K562 (cell line): Measurements from ENCODE around the gene SMIM3. TPM values are rescaled to one million over a fixed set of nuclear protein-coding genes. Genes with fewer than 3 reads are reported as not detected.

Source experiments
- BCL6 ChIP-seq: fragments of 250-450 bp; sonication (Bioruptor Pico); IDR thresholded peaks from 2 replicates; pipeline ENCODE4 v1.4.0; 2020
- CEBPB ChIP-seq: fragments of 450-650 bp; IDR thresholded peaks from 2 replicates; pipeline ENCODE4 v1.6.1; 2016; ENCODE audit warnings: missing genetic modification characterization, missing compliant biosample characterization
- E2F4 ChIP-seq: sonication (generic); formaldehyde crosslinking; IDR thresholded peaks from 2 replicates; pipeline ENCODE4 v1.8.0; 2022; ENCODE audit warnings: mild to moderate bottlenecking, low read depth, missing genetic modification reagents
- GMEB1 ChIP-seq: fragments of 250-450 bp; sonication (Bioruptor Pico); IDR thresholded peaks from 2 replicates; pipeline ENCODE4 v1.4.0; 2020; ENCODE audit warnings: mild to moderate bottlenecking
- GTF2E2 ChIP-seq: fragments of 200-800 bp; sonication (Bioruptor generic); IDR thresholded peaks from 2 replicates; pipeline ENCODE4 v1.6.1; 2016; ENCODE audit warnings: missing genetic modification characterization, missing compliant biosample characterization
- KLF16 ChIP-seq: IDR thresholded peaks from 2 replicates; pipeline ENCODE4 v1.6.1; 2016; ENCODE audit warnings: antibody characterized with exemption
- NFIX ChIP-seq: fragments of 250-450 bp; sonication (Bioruptor Pico); IDR thresholded peaks from 2 replicates; pipeline ENCODE4 v1.4.0; 2020; ENCODE audit warnings: low read depth, mild to moderate bottlenecking, moderate library complexity
- SIX5 ChIP-seq, 2 experiments: IDR thresholded peaks; 2 replicates each; pipeline ENCODE4 v1.6.1; 2011; ENCODE audit warnings: low read length in 2 of 2, borderline replicate concordance in 1 of 2, low read depth in 1 of 2, mild to moderate bottlenecking in 1 of 2, moderate library complexity in 1 of 2; ENCODE audit not compliant: insufficient read depth in 1 of 2
- ZNF232 ChIP-seq: sonication (generic); formaldehyde crosslinking; IDR thresholded peaks from 2 replicates; pipeline ENCODE4 v1.8.0; 2022; ENCODE audit warnings: mild to moderate bottlenecking, missing genetic modification reagents
- ZNF280B ChIP-seq: fragments of 250-450 bp; sonication (Bioruptor Pico); IDR thresholded peaks from 2 replicates; pipeline ENCODE4 v1.5.1; 2021; ENCODE audit warnings: mild to moderate bottlenecking
- ZNF398 ChIP-seq: fragments of 250-450 bp; sonication (Bioruptor Pico); IDR thresholded peaks from 2 replicates; pipeline ENCODE4 v1.8.0; 2021; ENCODE audit warnings: moderate library complexity, mild to moderate bottlenecking, inconsistent platforms
- ZNF586 ChIP-seq: fragments of 450-650 bp; formaldehyde crosslinking; conservative IDR thresholded peaks from 2 replicates; pipeline ENCODE4 v1.4.0; 2020; ENCODE audit warnings: mild to moderate bottlenecking, moderate library complexity
- ZNF592 ChIP-seq: fragments of 450-650 bp; IDR thresholded peaks from 2 replicates; pipeline ENCODE4 v1.6.1; 2017; ENCODE audit warnings: antibody characterized with exemption, mild to moderate bottlenecking
- ZSCAN29 ChIP-seq: fragments of 450-650 bp; IDR thresholded peaks from 2 replicates; pipeline ENCODE4 v1.6.1; 2017
- polyA plus RNA-seq, 8 experiments: library from polyadenylated mRNA; depleted of rRNA in 4 of 8; stranded (reverse) in 5 of 8; unstranded in 3 of 8; fragments of >200 nt; fragmentation: Nextera tagmentation in 2 of 8; fragmentation: Illumina TruSeq in 1 of 8; extraction: Ambion mirVana in 2 of 8; extraction: Trizol in 1 of 8; gene quantifications; 2 replicates each; pipeline versions ENCODE4 v1.2.1 to v1.2.3, GENCODE V29; 2011 to 2014; ENCODE audit warnings: inconsistent platforms in 1 of 8, missing spikeins in 1 of 8
- total RNA-seq, 7 experiments: library from RNA; depleted of rRNA in 6 of 7; stranded (reverse); fragments of >200 nt in 6 of 7; fragmentation: Illumina TruSeq in 2 of 7; extraction: Trizol in 2 of 7; gene quantifications; 2 replicates each; pipeline versions ENCODE4 v1.2.1 to v1.2.3, GENCODE V29; 2011 to 2021; ENCODE audit warnings: low replicate concordance in 1 of 7

SMIM3 gene
- total and polyA plus RNA-seq, 9 of the 15 experiments (the other 6 are each of a cell fraction or from before 2014, with no cell fraction given): 4.1 to 27.7 (median 13.6) TPM

GRCh38 chr5:150763023-150763769 is 15.4 kb upstream of the SMIM3 start (continued):
- TF ChIP-seq ZNF586 (CRISPR knock-in tag) (no peak; the same call in 1 of the 2 replicates), ZSCAN29 (no peak), ZNF398 (CRISPR knock-in tag) (no peak), E2F4 (no peak), SIX5 (IDR thresholded peaks at IDR 0.05; ENCODE audit: borderline replicate concordance in 1 of 2, insufficient read depth in 1 of 2, low read depth in 1 of 2, low read length in 2 of 2) (no peak), ZNF232 (CRISPR knock-in tag) (no peak), ZNF280B (no peak), ZNF592 (peak; percentile 90), NFIX (no peak), BCL6 (CRISPR knock-in tag) (peak; percentile 42; the same call in 1 of the 2 replicates), CEBPB (tag) (peak; percentile 99), KLF16 (0 out of 2 replicates have a peak, but pooled peaks have one; percentile 34), GTF2E2 (peak; percentile 89), GMEB1 (CRISPR knock-in tag) (no peak)
